DND-41 (cell line): ENCODE measurements around the gene SLC17A4.

Experiments used
- ATAC-seq: fragments of 200-7000 bp; cut with Tn5 transposase; 3 replicates; pipeline ENCODE4 v1.9.1; 2021; ENCODE audit warnings: low read depth; ENCODE audit not compliant: insufficient read depth
- DNase-seq: peaks from one replicate; pipeline ENCODE4 v3.0.0-alpha.2; 2020
- H2AFZ ChIP-seq: 2 replicates; pipeline ENCODE4 v1.6.0; 2012; ENCODE audit warnings: low read depth, low read length
- H3K27ac ChIP-seq: 2 replicates; pipeline ENCODE4 v1.5.1; 2012; ENCODE audit warnings: low read length, inconsistent platforms
- H3K27me3 ChIP-seq: fragments of 200-600 bp; sonication (generic); 2 replicates; pipeline ENCODE4 v1.6.0; 2012; ENCODE audit warnings: low read length, mild to moderate bottlenecking, inconsistent platforms; ENCODE audit not compliant: insufficient read depth, poor library complexity
- H3K36me3 ChIP-seq: 2 replicates; pipeline ENCODE4 v1.5.1; 2012; ENCODE audit warnings: low read length, inconsistent platforms; ENCODE audit not compliant: insufficient read depth
- H3K4me1 ChIP-seq: 2 replicates; pipeline ENCODE4 v1.5.1; 2012; ENCODE audit warnings: mild to moderate bottlenecking, low read length; ENCODE audit not compliant: insufficient read depth
- H3K4me2 ChIP-seq: 2 replicates; pipeline ENCODE4 v1.6.0; 2012; ENCODE audit warnings: mild to moderate bottlenecking, moderate library complexity, low read length, inconsistent platforms; ENCODE audit not compliant: insufficient read depth
- H3K4me3 ChIP-seq, 2 experiments: fragments of 200-600 bp in 1 of 2; shearing (Covaris generic) in 1 of 2; 2 replicates each; pipeline ENCODE4 v1.5.1; 2012 to 2016; ENCODE audit warnings: inconsistent platforms in 2 of 2, low read length in 2 of 2, mild to moderate bottlenecking in 2 of 2, low read depth in 1 of 2, moderate library complexity in 1 of 2
- H3K79me2 ChIP-seq: 2 replicates; pipeline ENCODE4 v1.6.0; 2012; ENCODE audit warnings: low read length, inconsistent platforms; ENCODE audit not compliant: insufficient read depth
- H3K9ac ChIP-seq: 2 replicates; pipeline ENCODE4 v1.6.0; 2012; ENCODE audit warnings: low read depth, mild to moderate bottlenecking, inconsistent platforms, low read length, moderate library complexity
- H3K9me3 ChIP-seq: 2 replicates; pipeline ENCODE4 v1.5.1; 2012; ENCODE audit warnings: low read length, moderate library complexity, mild to moderate bottlenecking, inconsistent platforms; ENCODE audit not compliant: insufficient read depth, severe bottlenecking
- H4K20me1 ChIP-seq: 2 replicates; pipeline ENCODE4 v1.6.0; 2012; ENCODE audit warnings: low read length; ENCODE audit not compliant: insufficient read depth
- EZH2 ChIP-seq: IDR thresholded peaks from 3 replicates; pipeline ENCODE4 v1.6.1; 2012; ENCODE audit warnings: borderline replicate concordance, low read depth, mild to moderate bottlenecking, moderate library complexity, low read length, inconsistent platforms; ENCODE audit not compliant: severe bottlenecking
- TF ChIP-seq, protein P1 (sequence below): IDR thresholded peaks from 2 replicates; pipeline ENCODE4 v1.5.1; 2012; ENCODE audit warnings: borderline replicate concordance, low read length, moderate library complexity, mild to moderate bottlenecking; ENCODE audit not compliant: poor library complexity, severe bottlenecking; ENCODE audit errors: extremely low read depth

Gene SLC17A4

DNA sequence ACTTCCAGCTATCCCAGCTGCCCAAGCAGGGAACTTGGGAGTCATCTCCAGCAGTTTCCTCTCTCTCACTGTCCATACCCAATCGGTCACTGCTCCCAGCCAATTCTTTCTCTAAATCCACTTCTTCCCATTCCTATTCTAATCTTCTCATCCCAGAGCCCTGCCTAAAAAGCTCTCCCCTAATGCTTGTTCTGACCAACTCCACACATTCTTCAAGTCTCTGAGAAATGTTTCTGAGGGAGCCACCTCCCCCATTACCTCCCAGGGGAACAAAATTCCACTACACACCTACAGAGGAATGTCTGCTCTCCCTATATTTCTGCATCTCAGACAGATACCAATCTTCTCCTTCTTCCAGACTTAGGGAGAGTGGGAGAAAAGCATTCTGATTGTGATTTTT, 14.0 kb downstream of the SLC17A4 start:
- peaks cover 5% of the 10 kb centered on the region for H3K27me3 ChIP-seq
- no peak overlapping the region for H3K4me2 ChIP-seq
- H3K9me3 ChIP-seq: no peaks in the 10 kb centered on the region
- H3K27ac ChIP-seq: no peak overlapping the region
- H3K36me3 ChIP-seq: no peaks in the 10 kb centered on the region
- no peak for DNase-seq
- no peak for TF ChIP-seq EZH2
- TF ChIP-seq, protein P1, sequence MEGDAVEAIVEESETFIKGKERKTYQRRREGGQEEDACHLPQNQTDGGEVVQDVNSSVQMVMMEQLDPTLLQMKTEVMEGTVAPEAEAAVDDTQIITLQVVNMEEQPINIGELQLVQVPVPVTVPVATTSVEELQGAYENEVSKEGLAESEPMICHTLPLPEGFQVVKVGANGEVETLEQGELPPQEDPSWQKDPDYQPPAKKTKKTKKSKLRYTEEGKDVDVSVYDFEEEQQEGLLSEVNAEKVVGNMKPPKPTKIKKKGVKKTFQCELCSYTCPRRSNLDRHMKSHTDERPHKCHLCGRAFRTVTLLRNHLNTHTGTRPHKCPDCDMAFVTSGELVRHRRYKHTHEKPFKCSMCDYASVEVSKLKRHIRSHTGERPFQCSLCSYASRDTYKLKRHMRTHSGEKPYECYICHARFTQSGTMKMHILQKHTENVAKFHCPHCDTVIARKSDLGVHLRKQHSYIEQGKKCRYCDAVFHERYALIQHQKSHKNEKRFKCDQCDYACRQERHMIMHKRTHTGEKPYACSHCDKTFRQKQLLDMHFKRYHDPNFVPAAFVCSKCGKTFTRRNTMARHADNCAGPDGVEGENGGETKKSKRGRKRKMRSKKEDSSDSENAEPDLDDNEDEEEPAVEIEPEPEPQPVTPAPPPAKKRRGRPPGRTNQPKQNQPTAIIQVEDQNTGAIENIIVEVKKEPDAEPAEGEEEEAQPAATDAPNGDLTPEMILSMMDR: no peak
- no peak for ATAC-seq
- H3K9ac ChIP-seq: no peak overlapping the region
- H3K79me2 ChIP-seq: no peaks in the 10 kb centered on the region
- H4K20me1 ChIP-seq: no peaks in the 10 kb centered on the region
- no peak overlapping the region for H3K4me3 ChIP-seq
- no peaks in the 10 kb centered on the region for H3K4me1 ChIP-seq
- no peak overlapping the region for H2AFZ ChIP-seq

DNA sequence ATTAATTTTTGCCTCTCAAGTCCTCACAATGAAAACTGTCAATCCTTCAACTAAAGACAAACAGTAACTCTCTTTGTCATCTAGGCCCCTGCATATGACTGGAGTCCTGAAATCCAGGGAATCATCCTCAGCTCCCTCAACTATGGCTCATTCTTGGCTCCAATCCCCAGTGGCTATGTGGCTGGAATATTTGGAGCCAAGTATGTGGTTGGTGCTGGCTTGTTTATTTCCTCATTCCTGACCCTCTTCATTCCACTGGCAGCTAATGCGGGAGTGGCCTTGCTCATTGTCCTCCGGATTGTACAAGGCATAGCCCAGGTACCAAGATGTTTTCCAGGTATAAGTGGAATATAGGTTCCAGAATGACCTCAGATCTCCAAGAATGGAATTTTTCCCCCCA, 15.4 kb downstream of the SLC17A4 start:
- Histone ChIP-seq H3K27me3 (peaks cover 5% of the 10 kb centered on the region), H3K9ac (no peak overlapping the region), H2AFZ (no peak overlapping the region), H3K4me3 (no peak overlapping the region), H3K79me2 (no peaks in the 10 kb centered on the region), H4K20me1 (no peaks in the 10 kb centered on the region), H3K36me3 (no peaks in the 10 kb centered on the region), H3K4me2 (no peak overlapping the region), H3K9me3 (no peaks in the 10 kb centered on the region), H3K27ac (no peak overlapping the region), H3K4me1 (no peaks in the 10 kb centered on the region)
- DNase-seq: no peak
- ATAC-seq: no peak
- no peak for TF ChIP-seq EZH2
- TF ChIP-seq, protein P1: no peak

DNA sequence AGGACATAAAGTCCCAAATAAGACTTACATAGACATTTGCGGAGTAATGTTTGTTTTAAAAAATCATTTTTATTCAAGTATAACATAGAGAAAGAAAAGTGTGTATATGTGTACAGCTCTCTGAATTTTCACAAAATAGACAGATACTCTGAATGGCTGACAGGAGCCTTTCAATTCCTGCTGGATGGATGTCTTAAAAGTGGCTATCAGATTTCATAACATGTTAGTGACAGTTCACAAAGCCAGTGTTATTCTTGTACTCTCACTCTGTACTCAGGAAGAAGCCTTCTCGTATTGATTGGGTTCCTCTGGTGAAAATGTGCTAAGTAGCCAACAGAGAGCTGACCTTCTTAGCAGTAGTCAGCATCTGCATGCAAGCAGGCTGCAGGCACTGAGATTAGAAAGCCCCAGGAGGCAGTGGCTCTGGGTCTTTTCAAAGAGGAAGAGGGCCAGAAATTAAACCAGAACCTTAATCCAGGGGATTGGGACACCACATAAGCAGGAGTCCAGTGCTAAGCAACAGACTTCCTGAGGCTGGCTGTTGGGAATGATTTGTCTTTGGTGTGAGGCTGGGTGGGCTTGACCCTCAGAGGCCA, 19.7 kb downstream of the SLC17A4 start:
- no peak overlapping the region for H3K4me2 ChIP-seq
- H3K9ac ChIP-seq: no peak overlapping the region
- no peaks in the 10 kb centered on the region for H4K20me1 ChIP-seq
- no peaks in the 10 kb centered on the region for H3K36me3 ChIP-seq
- ATAC-seq: no peak
- TF ChIP-seq EZH2: no peak
- TF ChIP-seq, protein P1: no peak
- no peak for DNase-seq
- H3K9me3 ChIP-seq: no peaks in the 10 kb centered on the region
- no peaks in the 10 kb centered on the region for H3K79me2 ChIP-seq
- no peak overlapping the region for H3K4me3 ChIP-seq
- H2AFZ ChIP-seq: no peak overlapping the region
- peaks cover 5% of the 10 kb centered on the region for H3K27me3 ChIP-seq
- no peak overlapping the region for H3K27ac ChIP-seq
- H3K4me1 ChIP-seq: no peaks in the 10 kb centered on the region

DNA sequence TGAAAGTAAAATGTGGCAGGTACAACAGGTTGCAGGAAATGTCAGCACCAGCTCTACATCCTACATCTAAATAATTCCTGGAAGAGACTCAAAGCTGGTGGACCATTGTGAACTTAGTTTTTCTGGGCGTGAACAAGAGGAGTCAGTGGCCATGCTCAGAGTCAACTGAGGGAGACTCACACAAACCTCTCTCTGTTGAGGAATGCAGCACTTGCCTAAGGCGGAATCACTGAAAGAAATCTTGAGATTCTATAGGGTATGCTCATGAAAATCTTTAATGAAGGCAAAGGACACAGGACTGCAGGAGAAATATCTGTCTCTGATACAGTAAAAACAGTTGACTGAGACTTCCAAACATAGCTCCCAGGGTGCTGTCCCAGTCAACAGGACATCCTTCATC, 22.5 kb downstream of the SLC17A4 start:
- TF ChIP-seq EZH2: no peak
- H2AFZ ChIP-seq: no peak overlapping the region
- H4K20me1 ChIP-seq: no peaks in the 10 kb centered on the region
- no peaks in the 10 kb centered on the region for H3K36me3 ChIP-seq
- H3K79me2 ChIP-seq: no peaks in the 10 kb centered on the region
- no peak overlapping the region for H3K4me3 ChIP-seq
- no peak overlapping the region for H3K9ac ChIP-seq
- DNase-seq (no peak), ATAC-seq (no peak)
- H3K9me3 ChIP-seq: no peaks in the 10 kb centered on the region
- H3K4me2 ChIP-seq: no peak overlapping the region
- H3K27ac ChIP-seq: no peak overlapping the region
- no peaks in the 10 kb centered on the region for H3K4me1 ChIP-seq
- H3K27me3 ChIP-seq: no peaks in the 10 kb centered on the region
